ENCODE measurements around the gene COL27A1.

The COL27A1 gene

DNA sequence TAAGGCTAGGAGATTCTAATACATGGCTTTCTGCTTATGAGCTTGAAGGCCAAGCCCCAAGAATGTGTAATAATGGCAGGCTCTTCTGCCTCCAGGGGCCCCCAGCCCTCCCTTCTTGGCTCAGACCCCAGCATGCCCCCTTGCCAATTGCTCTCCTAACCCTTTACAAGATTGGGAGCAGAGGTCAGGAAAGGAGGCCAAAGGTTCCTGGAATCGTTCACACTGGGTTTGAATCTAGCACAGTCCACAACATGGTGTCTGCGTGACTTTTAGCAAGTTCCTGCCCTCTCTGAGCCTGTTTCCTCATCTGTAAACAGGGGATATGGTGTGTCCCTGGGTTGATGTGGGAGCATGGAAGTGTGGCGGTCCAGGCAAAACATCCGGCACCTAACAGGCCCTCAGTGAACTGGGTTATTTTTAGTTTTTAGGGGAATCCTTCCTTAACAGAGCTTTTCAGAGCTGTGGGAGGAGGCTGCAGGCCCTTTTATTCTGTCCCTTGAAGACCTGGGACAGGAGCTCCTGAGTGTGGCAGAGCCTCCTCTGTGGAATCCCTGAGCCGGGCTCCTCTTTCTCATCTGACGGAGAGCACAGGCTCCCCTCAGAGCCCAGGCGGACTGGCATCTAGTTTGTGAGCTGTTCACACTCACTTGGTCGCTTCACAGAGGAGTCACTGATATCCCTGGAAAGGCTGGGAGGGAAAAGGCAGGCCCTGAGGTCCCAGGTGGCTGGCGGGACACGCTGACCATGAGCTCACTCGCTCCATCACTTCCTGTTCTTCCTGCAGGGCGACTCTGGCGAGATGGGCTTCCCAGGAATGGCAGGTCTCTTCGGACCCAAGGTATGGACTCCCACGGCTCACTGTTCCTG is 144.2 kb downstream of the COL27A1 start:
- no peak for FAIRE-seq
- no peak for DNase-seq (ENCODE audit: insufficient read length)
- no peak for TF ChIP-seq POLR2A (IDR thresholded peaks at IDR 0.05; ENCODE audit: low read depth, low read length)

DNA sequence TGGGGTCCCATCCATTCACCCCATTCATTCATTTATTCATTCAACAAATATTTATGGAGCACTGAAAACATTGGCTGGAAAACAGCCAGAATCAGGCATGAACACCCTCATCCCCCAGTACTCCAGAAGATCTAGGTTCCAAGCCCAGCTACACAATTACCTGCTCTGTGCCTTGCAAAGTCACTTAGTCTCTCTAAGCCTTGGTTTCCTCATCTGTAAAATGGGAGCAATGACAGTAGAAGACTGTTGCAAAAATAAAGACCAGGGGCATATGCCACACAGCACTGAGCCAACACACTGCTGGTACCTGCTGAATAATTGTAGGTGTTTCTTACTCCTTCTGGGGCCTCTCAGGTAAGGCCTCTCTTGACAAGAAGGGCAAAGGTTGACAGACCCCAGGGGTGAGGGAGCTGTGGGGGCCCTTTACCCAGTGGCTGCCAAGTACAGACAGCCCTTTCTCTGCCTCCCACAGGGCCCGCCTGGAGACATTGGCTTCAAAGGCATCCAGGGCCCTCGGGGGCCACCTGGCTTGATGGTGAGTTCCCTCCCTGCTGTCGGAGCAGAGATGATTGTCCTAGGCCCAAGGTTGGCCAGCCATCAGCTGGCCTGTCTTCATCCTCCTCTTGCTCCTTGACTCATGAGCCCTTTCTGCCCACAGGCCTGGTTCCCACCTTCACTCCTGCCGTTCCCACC is 145.0 kb downstream of the COL27A1 start:
- FAIRE-seq (no peak), DNase-seq (ENCODE audit: insufficient read length) (no peak)
- TF ChIP-seq POLR2A (IDR thresholded peaks at IDR 0.05; ENCODE audit: low read depth, low read length) (no peak), POLR2AphosphoS5 (IDR thresholded peaks at IDR 0.05; ENCODE audit: low read depth, low read length) (no peak), TAF1 (IDR thresholded peaks at IDR 0.05; ENCODE audit: borderline replicate concordance, low read depth, low read length) (no peak)

GRCh38 chr9:114300846-114301797 is 145.8 kb downstream of the COL27A1 start:
- DNase-seq (ENCODE audit: insufficient read length) (no peak), FAIRE-seq (no peak)
- TF ChIP-seq TAF1 (IDR thresholded peaks at IDR 0.05; ENCODE audit: borderline replicate concordance, low read depth, low read length) (no peak), POLR2A (IDR thresholded peaks at IDR 0.05; ENCODE audit: low read depth, low read length) (no peak), POLR2AphosphoS5 (IDR thresholded peaks at IDR 0.05; ENCODE audit: low read depth, low read length) (no peak)

DNA sequence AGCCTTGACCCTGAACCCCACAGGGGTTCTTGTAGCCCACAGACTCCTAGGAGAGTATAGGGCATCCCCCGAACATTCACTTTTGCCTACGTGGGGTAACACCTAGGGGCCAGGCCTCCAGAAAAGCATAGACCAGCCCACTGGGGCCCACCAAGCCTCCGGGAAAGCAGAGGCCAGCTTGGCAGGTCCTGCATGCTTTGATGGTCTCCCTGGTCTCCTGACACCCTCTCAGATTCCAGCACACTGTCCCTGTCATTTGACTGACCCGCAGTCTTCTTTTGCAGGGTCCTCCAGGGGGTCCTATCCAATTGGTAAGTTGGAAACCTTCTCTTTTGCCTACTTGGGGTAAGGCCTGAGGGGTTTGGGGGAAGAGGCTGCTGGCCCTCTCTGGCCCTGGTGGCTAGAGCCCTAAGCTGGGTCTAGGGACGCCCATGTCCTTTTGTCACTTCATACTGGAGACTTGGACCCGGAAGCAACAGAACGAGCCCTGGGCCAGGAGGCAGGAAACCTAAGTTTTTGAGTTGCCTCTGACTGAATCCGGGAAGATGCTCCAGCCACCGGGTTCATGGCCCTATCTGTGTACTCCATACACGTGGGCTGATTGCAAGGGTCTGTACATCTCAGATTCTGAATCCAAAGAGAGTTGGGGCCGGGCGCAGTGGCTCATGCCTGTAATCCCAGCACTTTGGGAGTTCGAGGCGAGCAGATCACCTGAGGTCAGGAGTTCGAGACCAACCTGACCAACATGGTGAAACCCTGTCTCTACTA is 146.6 kb downstream of the COL27A1 start:
- DNase-seq (ENCODE audit: insufficient read length) (no peak), FAIRE-seq (no peak)
- TF ChIP-seq POLR2A (IDR thresholded peaks at IDR 0.05; ENCODE audit: low read depth, low read length) = no peak
- TF ChIP-seq TAF1 (IDR thresholded peaks at IDR 0.05; ENCODE audit: borderline replicate concordance, low read depth, low read length) = no peak
- no peak for TF ChIP-seq POLR2AphosphoS5 (IDR thresholded peaks at IDR 0.05; ENCODE audit: low read depth, low read length)

DNA sequence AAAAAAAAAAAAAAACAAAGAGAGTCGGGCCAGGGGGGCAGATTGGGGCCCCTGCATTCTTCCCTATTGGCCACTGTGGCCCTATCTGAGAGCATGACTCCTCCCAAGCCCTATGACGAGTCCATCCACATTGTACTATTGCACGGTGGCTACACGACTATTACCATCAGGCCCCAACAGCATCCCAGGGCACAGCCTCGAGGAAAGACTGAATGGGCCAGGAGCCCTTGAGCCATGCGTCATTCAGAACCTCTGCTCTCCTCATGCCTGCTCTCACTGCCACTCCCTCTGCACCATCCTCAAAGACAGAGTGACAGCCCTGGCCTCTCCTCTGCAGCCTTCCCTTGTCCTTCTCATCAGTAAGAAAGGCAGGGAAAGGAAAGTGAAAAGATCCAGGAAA is 147.4 kb downstream of the COL27A1 start:
- DNase-seq (ENCODE audit: insufficient read length) (no peak), FAIRE-seq (no peak)
- TF ChIP-seq POLR2A (IDR thresholded peaks at IDR 0.05; ENCODE audit: low read depth, low read length) (no peak), POLR2AphosphoS5 (IDR thresholded peaks at IDR 0.05; ENCODE audit: low read depth, low read length) (no peak), TAF1 (IDR thresholded peaks at IDR 0.05; ENCODE audit: borderline replicate concordance, low read depth, low read length) (no peak)

- DNase-seq (ENCODE audit: insufficient read length) (no peak), FAIRE-seq (no peak)
- no peak for TF ChIP-seq TAF1 (IDR thresholded peaks at IDR 0.05; ENCODE audit: borderline replicate concordance, low read depth, low read length)
- no peak for TF ChIP-seq POLR2A (IDR thresholded peaks at IDR 0.05; ENCODE audit: low read depth, low read length)
- TF ChIP-seq POLR2AphosphoS5 (IDR thresholded peaks at IDR 0.05; ENCODE audit: low read depth, low read length) = no peak
These were observed 148.2 kb downstream of the COL27A1 start for GRCh38 chr9:114303571-114303970.

DNA sequence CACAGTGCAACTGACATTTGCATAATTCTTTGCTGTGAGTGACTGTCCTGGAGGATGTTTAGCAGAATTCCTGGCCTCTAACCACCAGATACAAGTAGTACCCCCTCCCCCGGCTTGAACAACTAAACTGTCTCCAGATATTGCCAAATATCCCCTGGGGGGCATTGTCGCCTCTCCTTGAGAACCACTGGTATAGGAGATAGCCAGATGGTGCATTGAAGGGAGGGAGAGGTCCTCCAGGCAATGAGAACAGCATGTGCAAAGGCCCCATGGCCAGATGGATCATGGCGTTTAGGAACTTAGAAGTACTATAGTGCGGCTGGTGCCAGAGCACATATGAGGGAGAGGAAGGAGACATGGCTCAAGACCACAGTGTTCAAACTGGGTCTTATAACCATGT is 148.6 kb downstream of the COL27A1 start:
- DNase-seq (ENCODE audit: insufficient read length) (no peak), FAIRE-seq (no peak)
- TF ChIP-seq POLR2AphosphoS5 (IDR thresholded peaks at IDR 0.05; ENCODE audit: low read depth, low read length) (no peak), POLR2A (IDR thresholded peaks at IDR 0.05; ENCODE audit: low read depth, low read length) (no peak), TAF1 (IDR thresholded peaks at IDR 0.05; ENCODE audit: borderline replicate concordance, low read depth, low read length) (no peak)

GRCh38 chr9:114304416-114305188 is 149.3 kb downstream of the COL27A1 start:
- DNase-seq (ENCODE audit: insufficient read length) (no peak), FAIRE-seq (no peak)
- TF ChIP-seq TAF1 (IDR thresholded peaks at IDR 0.05; ENCODE audit: borderline replicate concordance, low read depth, low read length) = no peak
- TF ChIP-seq POLR2A (IDR thresholded peaks at IDR 0.05; ENCODE audit: low read depth, low read length) = no peak
- no peak for TF ChIP-seq POLR2AphosphoS5 (IDR thresholded peaks at IDR 0.05; ENCODE audit: low read depth, low read length)

DNA sequence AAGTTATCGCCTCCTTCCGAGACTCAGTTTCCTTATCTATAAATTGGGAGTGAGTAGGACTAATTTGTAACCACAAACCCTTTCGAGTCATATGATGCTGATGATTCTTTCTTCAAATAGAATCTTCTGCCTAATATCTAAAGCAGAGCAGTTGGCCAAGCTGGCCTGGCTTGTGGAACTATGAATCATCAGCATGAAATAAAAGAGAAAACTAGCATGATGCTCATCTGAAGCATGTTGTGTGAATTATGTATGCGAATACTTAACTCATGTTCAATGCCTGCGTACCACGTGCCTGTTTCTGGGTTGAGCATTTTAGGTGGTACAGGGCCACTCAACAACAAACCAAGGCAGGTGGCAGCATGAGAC is 152.5 kb downstream of the COL27A1 start:
- TF ChIP-seq POLR2AphosphoS5 (IDR thresholded peaks at IDR 0.05; ENCODE audit: low read depth, low read length) (no peak), TAF1 (IDR thresholded peaks at IDR 0.05; ENCODE audit: borderline replicate concordance, low read depth, low read length) (no peak), POLR2A (IDR thresholded peaks at IDR 0.05; ENCODE audit: low read depth, low read length) (no peak)
- DNase-seq (ENCODE audit: insufficient read length) (no peak), FAIRE-seq (no peak)

- FAIRE-seq = no peak
- no peak for TF ChIP-seq POLR2AphosphoS5 (IDR thresholded peaks at IDR 0.05; ENCODE audit: low read depth, low read length)
These were observed 153.1 kb downstream of the COL27A1 start for GRCh38 chr9:114308361-114308950.

More at GRCh38 chr9:114308361-114308950, 153.1 kb downstream of the COL27A1 start:
- no peak for DNase-seq (ENCODE audit: insufficient read length)

Data from GM12892 (cell line).